Endothelial cell of umbilical vein (primary cell): Measurements from ENCODE around the gene LRTM2. TPM values are rescaled to one million over a fixed set of nuclear protein-coding genes. Genes with fewer than 3 reads are reported as not detected.

ENCODE experiments used
- BruUV-seq: library from RNA; stranded (reverse); fragments of 400-500 nt; replicated peaks from 2 replicates; lab custom pipeline; 2021; lab: Mats Ljungman, UMichigan
- CTCF ChIA-PET: fragments of 300-600, 350-600 bp; sonication (Branson Sonifier 250); formaldehyde crosslinking; loops from one replicate; lab custom pipeline; 2021; ENCODE audit warnings: antibody characterized with exemption, inconsistent platforms; lab: Charles Lee
- POLR2A ChIA-PET: fragments of 300-600, 350-600 bp; sonication (Branson Sonifier 250); formaldehyde crosslinking; loops from one replicate; lab custom pipeline; 2021; ENCODE audit warnings: antibody characterized with exemption, inconsistent platforms; lab: Charles Lee
- DNase-seq: peaks from one replicate; pipeline ENCODE4 v3.0.0-alpha.2; 2011; ENCODE audit warnings: low read depth, low spot score
- FAIRE-seq: peaks from 2 replicates; lab custom pipeline; 2011; peaks lifted over from hg19 to GRCh38; lab: Jason Lieb, UNC
- H2AFZ ChIP-seq: 2 replicates; pipeline ENCODE4 v1.6.0; 2012; ENCODE audit warnings: low read depth, low read length, control low read depth, inconsistent platforms
- H3K27ac ChIP-seq: 2 replicates; pipeline ENCODE4 v1.5.1; 2011; ENCODE audit warnings: low read depth, mild to moderate bottlenecking, control low read depth, low read length, moderate library complexity; ENCODE audit not compliant: insufficient read depth
- H3K27me3 ChIP-seq, 2 experiments: 2 replicates each; pipeline versions ENCODE4 v1.6.0 to v1.6.1; 2011; ENCODE audit warnings: low read length in 2 of 2, mixed read lengths in 1 of 2; ENCODE audit not compliant: control insufficient read depth in 2 of 2, insufficient read depth in 2 of 2
- H3K36me3 ChIP-seq, 2 experiments: 2 replicates in 1 of 2; 3 replicates in 1 of 2; pipeline ENCODE4 v1.5.1; 2011; ENCODE audit warnings: low read length in 2 of 2, mild to moderate bottlenecking in 1 of 2, moderate library complexity in 1 of 2; ENCODE audit not compliant: control insufficient read depth in 2 of 2, insufficient read depth in 2 of 2; ENCODE audit errors: extremely low read depth in 1 of 2
- H3K4me1 ChIP-seq: 3 replicates; pipeline ENCODE4 v1.5.1; 2011; ENCODE audit warnings: mild to moderate bottlenecking, low read length; ENCODE audit not compliant: control insufficient read depth, insufficient read depth; ENCODE audit errors: extremely low read depth
- H3K4me2 ChIP-seq: 2 replicates; pipeline ENCODE4 v1.6.1; 2011; ENCODE audit warnings: low read length, control low read depth, mixed read lengths; ENCODE audit not compliant: insufficient read depth
- H3K4me3 ChIP-seq, 3 experiments: fragments of 200-600 bp in 1 of 3; sonication (generic), shearing (Covaris generic) in 1 of 3; replicated peaks in 1 of 3; 2 replicates each; pipeline ENCODE4 v1.5.1; 2011 to 2016; ENCODE audit warnings: control low read depth in 3 of 3, low read length in 3 of 3, mild to moderate bottlenecking in 2 of 3, inconsistent platforms in 1 of 3, low read depth in 1 of 3, moderate library complexity in 1 of 3; ENCODE audit not compliant: insufficient read depth in 1 of 3
- H3K79me2 ChIP-seq: 2 replicates; pipeline ENCODE4 v1.6.0; 2012; ENCODE audit warnings: low read length, inconsistent platforms; ENCODE audit not compliant: control insufficient read depth, insufficient read depth
- H3K9ac ChIP-seq: replicated peaks from 2 replicates; pipeline ENCODE3; 2011; ENCODE audit warnings: low read length, control low read depth; ENCODE audit not compliant: insufficient read depth; ENCODE audit errors: extremely low read depth
- H3K9me1 ChIP-seq: replicated peaks from 3 replicates; pipeline ENCODE4 v1.6.0; 2011; ENCODE audit warnings: mild to moderate bottlenecking, low read length; ENCODE audit not compliant: control insufficient read depth, insufficient read depth; ENCODE audit errors: extremely low read depth
- H3K9me3 ChIP-seq: replicated peaks from 2 replicates; pipeline ENCODE4 v1.5.1; 2012; ENCODE audit warnings: low read length, inconsistent platforms; ENCODE audit not compliant: control insufficient read depth, insufficient read depth
- H4K20me1 ChIP-seq: replicated peaks from 2 replicates; pipeline ENCODE3; 2011; ENCODE audit warnings: mild to moderate bottlenecking, low read length; ENCODE audit not compliant: control insufficient read depth, insufficient read depth; ENCODE audit errors: extremely low read depth
- CTCF ChIP-seq, 2 donors: IDR thresholded peaks; 1 replicate in 1 of 2; 2 replicates in 1 of 2; pipeline ENCODE4 v1.5.1; 2011; ENCODE audit warnings: low read length in 2 of 2, mild to moderate bottlenecking in 2 of 2, moderate library complexity in 2 of 2, control low read depth in 1 of 2, inconsistent platforms in 1 of 2, low read depth in 1 of 2; ENCODE audit not compliant: insufficient read depth in 1 of 2; ENCODE audit errors: extremely low read depth in 1 of 2
- EZH2 ChIP-seq: IDR thresholded peaks from 2 replicates; pipeline ENCODE4 v1.6.1; 2012; ENCODE audit warnings: borderline replicate concordance, low read depth, mild to moderate bottlenecking, moderate library complexity, low read length, inconsistent platforms; ENCODE audit not compliant: severe bottlenecking
- FOS ChIP-seq: IDR thresholded peaks from 2 replicates; pipeline ENCODE4 v1.6.1; 2011; ENCODE audit warnings: mild to moderate bottlenecking, low read length, moderate library complexity, borderline replicate concordance; ENCODE audit not compliant: insufficient read depth
- GATA2 ChIP-seq: IDR thresholded peaks from 2 replicates; pipeline ENCODE4 v1.7.0; 2011; ENCODE audit warnings: low read depth, mild to moderate bottlenecking, moderate library complexity, mixed read lengths, low read length; ENCODE audit not compliant: insufficient read length, insufficient read depth
- JUN ChIP-seq: IDR thresholded peaks from 2 replicates; pipeline ENCODE4 v1.6.1; 2011; ENCODE audit warnings: borderline replicate concordance, low read depth; ENCODE audit not compliant: insufficient read length, insufficient read depth
- MAX ChIP-seq: IDR thresholded peaks from 2 replicates; pipeline ENCODE4 v1.6.1; 2011; ENCODE audit not compliant: insufficient read depth, insufficient read length
- MYC ChIP-seq: IDR thresholded peaks from one replicate; pipeline ENCODE4 v1.6.1; 2011; ENCODE audit warnings: mild to moderate bottlenecking, low read depth, low read length
- POLR2A ChIP-seq: IDR thresholded peaks from 2 replicates; pipeline ENCODE4 v1.6.1; 2012; ENCODE audit warnings: low read depth, mild to moderate bottlenecking, control low read depth, low read length
- POLR2AphosphoS5 ChIP-seq: IDR thresholded peaks from 2 replicates; pipeline ENCODE4 v1.6.1; 2012; ENCODE audit warnings: low read depth, mild to moderate bottlenecking, control low read depth, low read length, moderate library complexity; ENCODE audit not compliant: insufficient read depth
- dilution Hi-C: fragments of 300-500 bp; cut with MboI; formaldehyde crosslinking; loops from one replicate; pipeline ENCODE4 v1.15.0; 2019; ENCODE audit warnings: low sequenced_read_pairs; ENCODE audit not compliant: extremely low pct_ligation_motif_present
- intact Hi-C: fragments of 100-400 bp; cut with micrococcal nuclease; formaldehyde crosslinking; loops from one replicate; pipeline ENCODE4 v1.10.0; 2022
- polyA plus RNA-seq, 4 experiments: library from polyadenylated mRNA; depleted of rRNA in 3 of 4; stranded (reverse) in 3 of 4; unstranded in 1 of 4; fragments of >200 nt; gene quantifications; 2 replicates each; pipeline versions ENCODE4 v1.2.1 to v1.2.3, GENCODE V29; 2011 to 2012; ENCODE audit warnings: missing spikeins in 1 of 4
- total RNA-seq: library from RNA; stranded (reverse); gene quantifications from 2 replicates; pipeline ENCODE4 v1.2.3, GENCODE V29; 2021

Gene LRTM2
- total and polyA plus RNA-seq, 2 donors (not counting 3 experiments of a cell fraction or from before 2014, with no cell fraction given): not detected

- FAIRE-seq: no peak
Observed at GRCh38 chr12:1884651-1885050, 64.3 kb downstream of the LRTM2 start.

More at GRCh38 chr12:1884651-1885050, 64.3 kb downstream of the LRTM2 start:
- Histone ChIP-seq H2AFZ (no peak overlapping the region), H3K36me3 (no peaks in the 10 kb centered on the region), H3K9ac (no peak overlapping the region), H3K9me1 (no peaks in the 10 kb centered on the region), H3K9me3 (no peaks in the 10 kb centered on the region), H3K4me2 (no peak overlapping the region), H3K4me3 (no peak overlapping the region), H3K27ac (no peak overlapping the region), H4K20me1 (no peaks in the 10 kb centered on the region), H3K4me1 (no peaks in the 10 kb centered on the region), H3K79me2 (no peaks in the 10 kb centered on the region), H3K27me3 (no peaks in the 10 kb centered on the region)
- dilution Hi-C loops: no loop called here
- no peak for DNase-seq
- intact Hi-C loops: no loop called here
- ChIA-PET POLR2A (no interaction called here), CTCF (no interaction called here)
- TF ChIP-seq MYC (no peak), POLR2AphosphoS5 (no peak), CTCF (IDR thresholded peaks at IDR 0.05; ENCODE audit: extremely low read depth in 1 of 2, insufficient read depth in 1 of 2, low read depth in 1 of 2, low read length in 2 of 2) (no peak), JUN (no peak), POLR2A (no peak), EZH2 (no peak), MAX (no peak), GATA2 (no peak), FOS (no peak)
- no TSS peak for BruUV-seq
